Measurements from ENCODE around the gene NKX1-2. TPM values are rescaled to one million over a fixed set of nuclear protein-coding genes. Genes with fewer than 3 reads are reported as not detected.
"Not testable (repeated sequence)": the region's sequence is repeated elsewhere in the genome, so short reads cannot be mapped to it uniquely, and the experiment has no call there.

NKX1-2 gene
- total RNA-seq, 1 donor from 2014 or later: not detected

DNA sequence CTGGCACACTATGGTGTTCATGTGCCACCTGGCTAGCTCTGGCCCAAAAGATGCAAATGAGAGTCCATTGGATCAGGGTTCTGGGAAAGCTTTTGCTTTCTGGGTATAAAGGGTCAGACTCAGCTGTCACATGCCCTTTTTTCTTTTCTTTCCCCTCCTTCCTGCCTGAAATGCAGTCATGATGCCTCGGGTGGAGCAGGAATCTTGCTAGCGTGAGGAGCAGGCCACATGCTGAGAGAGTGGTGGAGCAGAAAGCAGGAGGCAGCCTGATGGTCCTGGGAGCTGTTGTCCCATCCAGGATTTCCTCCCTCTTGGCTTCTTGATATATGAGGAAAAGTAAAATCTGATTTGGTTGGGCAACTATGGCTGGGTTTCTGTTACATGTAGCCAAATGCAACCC lies 9.1 kb upstream of the NKX1-2 start:
- intact Hi-C loops (cut with DNase I): no loop called here
- ATAC-seq (no peak), DNase-seq (ENCODE audit: missing footprints) (no peak)

DNA sequence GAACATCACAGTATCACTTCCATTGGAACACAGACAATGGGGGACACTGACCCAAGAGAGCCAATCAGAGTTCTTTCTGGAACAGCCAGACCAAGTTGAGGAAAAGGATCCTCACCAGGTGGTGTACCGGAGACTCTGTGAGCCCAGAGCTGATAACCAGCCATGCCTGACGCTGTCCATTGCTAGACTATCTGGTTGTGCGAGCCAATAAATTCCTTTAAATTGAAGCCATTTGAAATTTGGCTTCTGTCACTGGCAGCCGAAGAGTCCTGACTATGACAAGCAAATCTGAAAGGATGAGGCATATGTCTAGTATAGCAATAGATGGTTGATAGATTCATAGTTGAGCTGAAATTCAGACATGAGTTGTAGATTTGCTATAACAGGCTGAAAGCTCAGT lies 8.6 kb upstream of the NKX1-2 start:
- ATAC-seq: no peak
- intact Hi-C loops (cut with DNase I): no loop called here
- DNase-seq (ENCODE audit: missing footprints): no peak

DNA sequence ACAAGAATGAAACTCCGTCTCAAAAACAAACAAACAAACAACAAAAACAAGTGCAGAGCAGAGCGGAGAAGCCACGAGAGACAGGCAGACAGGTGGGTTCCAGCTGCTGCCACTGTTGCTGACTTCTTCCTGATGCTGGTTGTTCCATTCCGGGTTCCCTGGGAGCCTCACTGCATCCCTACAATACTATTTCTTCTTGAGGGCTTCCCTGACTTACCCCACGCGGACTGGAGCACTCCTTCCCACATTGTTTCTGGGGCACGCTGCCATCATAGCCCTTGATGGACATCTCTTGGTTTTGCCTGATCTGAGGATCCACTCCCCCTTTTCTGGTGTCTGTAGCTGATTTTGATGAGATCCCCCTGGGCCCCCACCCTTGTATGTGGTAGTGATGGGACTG lies 5.6 kb upstream of the NKX1-2 start:
- ATAC-seq: no peak
- no peak for DNase-seq (ENCODE audit: missing footprints)
- intact Hi-C loops (cut with DNase I): no loop called here

DNA sequence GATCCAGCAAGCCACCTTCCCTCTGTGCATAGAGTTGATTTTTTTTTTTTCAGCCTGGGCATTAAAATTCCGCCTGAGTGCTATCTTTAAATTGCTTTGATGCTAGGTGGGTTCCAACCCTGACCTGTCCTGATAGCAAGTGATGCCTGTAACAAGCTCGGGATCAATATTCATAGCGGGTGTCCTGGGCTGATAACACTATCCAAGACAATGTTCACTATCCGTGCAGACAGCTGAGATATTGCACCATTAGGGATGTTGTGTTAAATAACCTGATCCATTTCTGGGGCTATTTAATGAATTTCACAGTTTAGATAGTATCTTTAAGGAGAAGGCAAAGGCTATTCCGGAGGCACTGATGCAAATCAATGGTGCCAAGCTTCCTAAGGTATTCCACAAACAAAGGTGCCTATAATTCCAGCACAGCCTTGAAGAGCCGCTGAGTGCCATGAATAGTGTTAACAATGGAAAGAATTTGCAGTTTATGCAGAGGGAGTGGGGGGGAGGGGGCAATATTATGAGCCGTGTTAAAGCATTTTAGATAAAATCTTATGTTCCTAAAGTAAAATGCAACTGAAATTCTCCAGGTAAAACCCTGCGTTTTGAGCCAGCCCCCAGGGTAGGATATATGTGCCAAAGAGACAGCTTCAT lies 4.2 kb upstream of the NKX1-2 start:
- DNase-seq (ENCODE audit: missing footprints) (no peak), ATAC-seq (no peak)
- intact Hi-C loops (cut with DNase I): no loop called here

- DNase-seq (ENCODE audit: missing footprints) (no peak), ATAC-seq (no peak)
- intact Hi-C loops (cut with DNase I): no loop called here
These were observed 1.4 kb upstream of the NKX1-2 start for GRCh38 chr10:124451276-124451675.

DNA sequence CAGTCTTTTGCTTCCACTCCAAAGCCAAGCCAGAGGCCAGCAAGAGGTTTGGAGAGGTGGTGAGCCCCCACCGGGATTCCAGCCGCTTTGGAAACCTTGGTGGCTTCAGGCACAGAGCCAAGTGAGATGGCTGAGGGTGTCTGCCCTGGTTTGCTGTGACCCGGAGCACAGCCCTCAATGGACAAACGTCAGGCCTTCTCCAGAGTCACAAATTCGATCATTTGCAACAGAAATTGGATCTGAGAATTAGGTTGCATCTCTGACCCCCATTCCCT lies 885 bp upstream of the NKX1-2 start:
- ATAC-seq: no peak
- intact Hi-C loops (cut with DNase I): no loop called here

GRCh38 chr10:124449170-124450011 lies 444 bp downstream of the NKX1-2 start:
- ATAC-seq (no peak), DNase-seq (ENCODE audit: missing footprints) (no peak)
- intact Hi-C loops (cut with DNase I): no loop called here

More for the DNA sequence above, 885 bp upstream of the NKX1-2 start:
- no peak for DNase-seq (ENCODE audit: missing footprints)

- DNase-seq (ENCODE audit: missing footprints): no peak
- intact Hi-C loops (cut with DNase I): no loop called here
- ATAC-seq: no peak
These were observed 1.1 kb downstream of the NKX1-2 start for GRCh38 chr10:124448696-124449169.

DNA sequence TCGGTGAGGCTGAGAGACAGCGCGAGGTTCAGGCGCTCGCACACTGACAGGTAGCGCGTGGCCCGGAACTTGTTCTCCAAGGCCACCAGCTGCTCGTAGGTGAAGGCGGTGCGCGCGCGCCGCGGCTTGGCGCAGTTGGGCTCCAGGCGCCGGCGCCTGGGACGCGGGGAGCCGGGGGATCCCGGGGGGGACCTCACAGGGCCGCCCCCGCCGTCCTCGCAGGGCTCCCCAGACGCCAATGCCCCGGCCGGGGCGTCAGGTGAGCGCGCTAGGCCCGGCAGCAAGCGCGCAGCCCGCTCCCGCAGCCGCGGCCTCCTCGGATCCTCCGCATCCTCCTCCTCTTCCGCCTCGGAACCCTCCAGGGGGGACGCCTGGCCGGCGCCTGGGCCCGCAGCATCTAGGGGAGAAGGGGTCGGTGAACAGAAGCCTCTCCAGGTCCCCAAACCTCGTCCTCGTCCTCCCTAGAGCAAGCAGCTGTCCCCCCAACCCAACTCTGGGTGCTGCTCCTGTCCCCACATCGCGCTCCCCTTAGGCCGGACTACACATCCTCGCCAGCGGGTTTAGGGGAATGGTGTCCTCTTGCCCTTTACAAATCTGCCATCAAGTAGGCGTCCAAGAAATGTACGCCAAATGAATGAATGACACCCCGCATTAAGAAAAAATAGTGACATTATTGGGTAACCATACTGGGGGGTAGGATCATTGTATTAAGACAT lies 1.9 kb downstream of the NKX1-2 start:
- intact Hi-C loops (cut with DNase I): no loop called here
- ATAC-seq (no peak), DNase-seq (ENCODE audit: missing footprints) (no peak)

GRCh38 chr10:124446830-124447750 lies 2.7 kb downstream of the NKX1-2 start:
- intact Hi-C loops (cut with DNase I): no loop called here
- DNase-seq (ENCODE audit: missing footprints) (no peak), ATAC-seq (no peak)

- intact Hi-C loops (cut with DNase I); ATAC-seq; DNase-seq (ENCODE audit: missing footprints): not testable (repeated sequence)
These were observed 8.1 kb downstream of the NKX1-2 start for GRCh38 chr10:124441694-124442093.

- intact Hi-C loops (cut with DNase I): no loop called here
- ATAC-seq (no peak), DNase-seq (ENCODE audit: missing footprints) (no peak)
These were observed 13.6 kb downstream of the NKX1-2 start for GRCh38 chr10:124436191-124436638.

DNA sequence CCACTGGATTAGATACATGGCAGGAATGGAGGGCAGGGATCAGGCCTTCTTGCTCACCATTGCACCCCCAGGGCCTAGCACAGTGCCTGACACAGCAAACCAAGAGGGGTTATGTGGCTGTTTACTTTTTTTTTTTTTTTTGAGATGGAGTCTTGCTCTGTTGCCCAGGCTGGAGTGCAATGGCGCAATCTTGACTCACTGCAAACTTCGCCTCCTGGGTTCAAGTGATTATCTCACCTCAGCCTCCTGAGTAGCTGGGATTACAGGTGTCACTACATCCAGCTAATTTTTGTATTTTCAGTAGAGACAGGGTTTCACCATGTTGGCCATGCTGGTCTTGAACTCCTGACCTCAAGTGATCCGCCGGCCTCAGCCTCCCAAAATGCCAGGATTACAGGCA lies 14.2 kb downstream of the NKX1-2 start:
- ATAC-seq; intact Hi-C loops (cut with DNase I); DNase-seq (ENCODE audit: missing footprints): not testable (repeated sequence)

DNA sequence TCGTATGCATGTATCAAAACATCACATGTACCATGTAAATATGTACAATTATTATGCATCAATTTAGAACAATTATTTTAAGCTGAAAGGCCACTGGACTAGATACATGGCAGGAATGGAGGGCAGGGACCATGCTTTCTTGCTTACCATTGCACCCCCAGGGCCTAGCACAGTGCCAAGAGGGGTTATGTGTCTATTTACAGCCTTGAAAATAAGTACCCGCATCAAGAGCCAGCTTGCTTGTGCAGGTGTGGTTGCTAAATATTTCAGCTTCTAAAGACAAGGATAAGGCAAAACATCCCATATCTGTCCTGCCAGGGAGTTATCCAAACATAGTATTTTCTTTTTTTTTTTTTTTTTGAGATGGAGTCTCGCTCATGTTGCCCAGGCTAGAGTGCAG lies 16.4 kb downstream of the NKX1-2 start:
- ATAC-seq: no peak
- intact Hi-C loops (cut with DNase I): no loop called here
- no peak for DNase-seq (ENCODE audit: missing footprints)

GRCh38 chr10:124430077-124430476 lies 19.8 kb downstream of the NKX1-2 start:
- DNase-seq (ENCODE audit: missing footprints) (no peak), ATAC-seq (no peak)
- intact Hi-C loops (cut with DNase I): no loop called here

- intact Hi-C loops (cut with DNase I): no loop called here
- ATAC-seq: no peak
- DNase-seq (ENCODE audit: missing footprints): no peak
These were observed 20.3 kb downstream of the NKX1-2 start for GRCh38 chr10:124429576-124429975.

DNA sequence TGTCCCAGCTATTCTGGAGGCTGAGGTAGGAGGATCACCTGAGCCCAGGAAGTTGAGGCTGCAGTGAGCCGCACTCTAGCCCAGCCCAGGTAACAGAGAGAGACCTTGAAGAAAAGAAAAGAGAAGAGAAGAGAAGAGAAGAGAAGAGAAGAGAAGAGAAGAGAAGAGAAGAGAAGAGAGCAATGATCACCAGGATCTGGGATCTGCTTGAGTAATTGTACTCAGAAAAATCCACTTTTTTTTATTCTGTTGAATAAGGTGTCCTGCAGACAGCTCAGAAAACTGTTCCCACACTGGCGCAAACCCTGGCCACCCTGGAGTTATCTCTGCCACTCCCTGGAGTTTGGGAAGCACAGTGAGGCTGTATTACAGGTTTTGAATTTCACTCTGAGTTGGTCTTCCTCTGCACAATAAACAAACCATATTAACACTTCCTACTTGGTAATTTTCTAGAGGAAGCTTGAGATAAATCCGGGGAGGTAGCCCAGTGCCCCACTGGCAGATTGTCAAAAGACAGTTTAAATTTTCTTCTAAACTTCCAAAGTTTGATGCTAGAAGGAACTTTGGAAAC lies 21.5 kb downstream of the NKX1-2 start:
- ATAC-seq: no peak
- intact Hi-C loops (cut with DNase I): no loop called here
- no peak for DNase-seq (ENCODE audit: missing footprints)

DNA sequence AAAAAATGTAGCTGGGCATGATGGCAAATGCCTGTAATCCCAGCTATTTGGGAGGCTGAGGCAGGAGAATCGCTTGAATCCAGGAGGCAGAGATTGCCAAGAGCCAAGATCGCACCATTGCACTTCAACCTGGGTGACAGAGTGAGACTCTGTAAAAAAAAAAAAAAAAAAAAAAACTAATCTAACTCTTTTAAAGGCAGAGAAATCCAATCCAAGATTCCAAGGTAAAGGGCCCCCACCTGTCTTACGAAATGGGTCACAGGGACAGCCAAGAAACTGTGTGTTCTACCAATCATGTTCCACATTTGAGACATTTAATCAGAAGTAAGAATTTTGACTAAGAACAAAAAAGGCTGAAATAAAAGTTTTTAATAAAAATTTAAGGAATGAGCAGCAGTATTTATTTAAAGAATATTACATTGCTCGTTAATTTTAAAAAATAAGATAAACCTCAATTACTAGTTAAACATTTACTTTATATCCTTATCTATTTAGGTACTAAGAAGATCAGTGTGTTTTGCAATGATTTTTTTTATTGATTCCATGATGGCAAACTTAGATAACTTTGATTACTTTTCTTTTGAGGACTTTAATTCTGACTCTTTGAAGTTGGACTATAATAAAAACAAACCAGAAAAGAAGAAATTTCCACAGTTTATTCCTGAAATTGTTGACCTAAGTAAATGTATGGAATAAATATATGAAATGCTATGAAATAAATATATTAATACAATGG lies 24.4 kb downstream of the NKX1-2 start:
- ATAC-seq (no peak), DNase-seq (ENCODE audit: missing footprints) (no peak)
- intact Hi-C loops (cut with DNase I): no loop called here
